Naive B cell (primary cell): Measurements from ENCODE around the gene SLC37A2. TPM values are rescaled to one million over a fixed set of nuclear protein-coding genes. Genes with fewer than 3 reads are reported as not detected.
A peak's percentile ranks its signal among the peaks of the same experiment; 100 is the strongest.
"Not testable (repeated sequence)": the region's sequence is repeated elsewhere in the genome, so short reads cannot be mapped to it uniquely, and the experiment has no call there.

Source experiments
- ATAC-seq, 2 donors: fragments of 150-1000 bp; cut with Tn5 transposase; 2 replicates each; pipeline ENCODE4 v1.10.0; 2021; ENCODE audit warnings: low read depth in 2 of 2, mild to moderate bottlenecking in 2 of 2, moderate library complexity in 2 of 2
- DNase-seq: peaks from one replicate; pipeline ENCODE4 v3.0.0; 2022
- H3K27ac Mint-ChIP-seq, 6 donors: one replicate each; pipeline ENCODE4 v1.8.0; 2020 to 2022; ENCODE audit warnings: mild to moderate bottlenecking in 6 of 6, mixed read lengths in 6 of 6, moderate library complexity in 5 of 6, inconsistent platforms in 2 of 6
- H3K27me3 Mint-ChIP-seq, 3 donors: one replicate each; pipeline ENCODE4 v1.8.0; 2021 to 2022; ENCODE audit warnings: mixed read lengths in 3 of 3, mild to moderate bottlenecking in 1 of 3
- H3K36me3 Mint-ChIP-seq, 2 donors: one replicate each; pipeline ENCODE4 v1.8.0; 2020 to 2022; ENCODE audit warnings: mixed read lengths in 2 of 2, inconsistent platforms in 1 of 2, mild to moderate bottlenecking in 1 of 2
- H3K4me1 Mint-ChIP-seq, 3 donors: one replicate each; pipeline ENCODE4 v1.8.0; 2020 to 2022; ENCODE audit warnings: mixed read lengths in 3 of 3, inconsistent platforms in 1 of 3, mild to moderate bottlenecking in 1 of 3, moderate library complexity in 1 of 3
- H3K4me3 Mint-ChIP-seq, 8 donors: one replicate each; pipeline ENCODE4 v1.8.0; 2020 to 2022; ENCODE audit warnings: mild to moderate bottlenecking in 8 of 8, mixed read lengths in 8 of 8, moderate library complexity in 8 of 8, inconsistent platforms in 2 of 8
- H3K9me3 Mint-ChIP-seq, 7 donors: one replicate each; pipeline ENCODE4 v1.8.0; 2020 to 2022; ENCODE audit warnings: mixed read lengths in 7 of 7, mild to moderate bottlenecking in 5 of 7, inconsistent platforms in 2 of 7, moderate library complexity in 1 of 7
- polyA plus RNA-seq, 6 donors: library from polyadenylated mRNA; unstranded; fragments of 300-500 nt; fragmentation: Illumina TruSeq; gene quantifications; one replicate each; pipeline ENCODE4 v1.2.3, GENCODE V29; 2021; ENCODE audit warnings: low read depth in 6 of 6

SLC37A2 gene
- polyA plus RNA-seq, 6 donors from 2014 or later: 0.48 to 2.4 (median 1.8) TPM

DNA sequence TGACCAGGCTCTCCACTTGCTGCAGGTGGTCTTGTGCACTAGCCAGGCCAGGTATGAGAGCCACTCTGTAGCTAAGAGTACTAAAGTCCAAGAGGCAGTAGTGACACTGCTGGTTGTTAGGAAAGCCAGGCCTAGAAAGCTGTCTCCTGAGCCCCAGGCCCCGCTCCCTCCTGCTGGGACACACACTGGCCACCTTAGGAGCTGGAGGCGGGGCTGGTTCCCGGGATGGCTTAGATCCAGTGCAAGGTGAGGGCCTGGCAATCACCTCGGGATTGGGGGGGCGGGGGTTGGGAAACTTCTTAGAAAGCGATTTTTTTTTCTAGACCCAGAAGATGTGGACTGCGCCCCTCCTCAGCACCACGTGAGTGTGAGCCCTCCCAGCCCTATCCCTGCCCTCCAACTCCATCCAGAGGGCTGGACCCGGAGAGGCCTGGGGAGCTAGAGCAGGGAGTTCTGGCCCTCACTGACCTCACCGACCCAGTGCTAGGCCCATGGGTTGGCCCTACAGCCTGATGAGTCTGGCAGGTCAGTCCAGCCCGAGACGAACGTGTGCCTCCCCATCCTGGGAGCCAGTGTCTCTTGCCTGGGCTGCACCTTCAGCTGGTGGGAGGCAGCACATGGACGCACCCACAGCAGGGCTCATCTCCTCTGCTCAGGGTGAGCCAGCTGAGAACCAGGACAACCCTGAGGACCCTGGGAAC lies 18.1 kb downstream of the SLC37A2 start:
- Mint-ChIP-seq H3K27me3 (peaks cover 0 to 6% (median 4%) of the 10 kb centered on the region in 3 donors), H3K4me1 (peaks cover 0 to 16% (median 0%) of the 10 kb centered on the region in 3 donors), H3K4me3 (no peak overlapping the region), H3K9me3 (no peaks in the 10 kb centered on the region), H3K36me3 (peaks cover 0 to 9% of the 10 kb centered on the region in 2 donors), H3K27ac (no peak overlapping the region)
- no peak for DNase-seq
- no peak for ATAC-seq

DNA sequence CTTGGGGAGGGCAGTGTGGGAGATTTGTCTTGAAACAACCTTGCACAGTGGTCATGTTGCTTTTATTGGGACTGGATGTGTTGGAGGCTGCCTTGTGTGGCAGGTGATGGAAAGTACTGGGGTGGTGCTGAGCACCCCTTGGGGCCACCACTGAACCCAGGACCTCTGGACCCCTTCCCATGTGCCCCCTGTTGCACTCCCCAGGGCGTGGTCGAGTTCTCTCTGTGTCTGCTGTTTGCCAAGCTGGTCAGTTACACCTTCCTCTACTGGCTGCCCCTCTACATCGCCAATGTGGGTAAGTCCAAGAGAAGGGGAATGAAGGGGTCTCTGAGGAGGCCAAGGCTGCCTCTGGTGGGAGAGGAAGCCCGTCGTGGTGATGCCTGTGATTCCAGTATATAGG lies 18.9 kb downstream of the SLC37A2 start:
- peaks cover 0 to 6% (median 4%) of the 10 kb centered on the region in 3 donors for H3K27me3 Mint-ChIP-seq
- peaks cover 0 to 9% of the 10 kb centered on the region in 2 donors for H3K36me3 Mint-ChIP-seq
- H3K27ac Mint-ChIP-seq: no peak overlapping the region
- no peak for ATAC-seq
- no peak overlapping the region for H3K4me3 Mint-ChIP-seq
- H3K9me3 Mint-ChIP-seq: no peaks in the 10 kb centered on the region
- H3K4me1 Mint-ChIP-seq: peaks cover 0 to 16% (median 0%) of the 10 kb centered on the region in 3 donors
- DNase-seq: no peak

DNA sequence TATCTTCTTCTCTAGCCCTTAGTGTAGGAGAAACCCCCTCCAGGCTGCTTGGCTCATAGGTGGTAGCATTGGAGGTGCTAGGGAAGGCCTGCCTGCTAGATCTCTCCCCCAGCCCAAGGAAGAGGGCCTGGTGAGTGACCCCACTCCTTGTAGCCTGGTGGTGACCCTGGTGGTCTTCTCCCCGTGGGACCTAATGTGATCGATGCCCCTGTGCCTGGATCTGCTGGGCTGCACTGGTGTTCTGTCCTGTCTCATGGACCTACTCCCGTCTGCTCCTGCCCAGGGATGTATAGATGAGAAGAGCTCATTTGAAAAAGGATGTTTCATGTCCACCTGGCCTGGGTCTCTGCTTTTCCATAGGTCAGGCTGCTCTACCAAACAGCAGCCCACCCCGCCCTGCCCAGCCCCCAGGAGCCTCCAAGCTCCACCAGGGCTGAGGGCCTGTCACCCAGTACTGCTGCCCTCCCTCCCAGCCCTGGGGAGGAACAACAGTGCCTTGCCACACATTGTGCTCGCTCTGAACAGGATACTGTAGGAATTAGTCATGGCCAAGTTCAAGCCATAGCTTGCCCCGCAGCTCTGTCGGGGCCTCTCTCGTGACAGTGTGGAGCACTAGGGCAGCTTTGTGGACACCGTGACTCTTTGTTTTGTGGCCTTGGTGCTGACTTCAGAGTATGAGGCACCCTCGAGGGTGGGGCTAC lies 19.7 kb downstream of the SLC37A2 start:
- Mint-ChIP-seq H3K4me1 (peaks cover 0 to 16% (median 0%) of the 10 kb centered on the region in 3 donors), H3K4me3 (peak overlapping the region in 1 of 8 donors; percentile 25), H3K27ac (peak overlapping the region in 1 of 6 donors; percentile 47), H3K36me3 (peaks cover 0 to 9% of the 10 kb centered on the region in 2 donors), H3K27me3 (peaks cover 0 to 6% (median 0%) of the 10 kb centered on the region in 3 donors), H3K9me3 (no peaks in the 10 kb centered on the region)
- ATAC-seq: no peak
- DNase-seq: no peak

DNA sequence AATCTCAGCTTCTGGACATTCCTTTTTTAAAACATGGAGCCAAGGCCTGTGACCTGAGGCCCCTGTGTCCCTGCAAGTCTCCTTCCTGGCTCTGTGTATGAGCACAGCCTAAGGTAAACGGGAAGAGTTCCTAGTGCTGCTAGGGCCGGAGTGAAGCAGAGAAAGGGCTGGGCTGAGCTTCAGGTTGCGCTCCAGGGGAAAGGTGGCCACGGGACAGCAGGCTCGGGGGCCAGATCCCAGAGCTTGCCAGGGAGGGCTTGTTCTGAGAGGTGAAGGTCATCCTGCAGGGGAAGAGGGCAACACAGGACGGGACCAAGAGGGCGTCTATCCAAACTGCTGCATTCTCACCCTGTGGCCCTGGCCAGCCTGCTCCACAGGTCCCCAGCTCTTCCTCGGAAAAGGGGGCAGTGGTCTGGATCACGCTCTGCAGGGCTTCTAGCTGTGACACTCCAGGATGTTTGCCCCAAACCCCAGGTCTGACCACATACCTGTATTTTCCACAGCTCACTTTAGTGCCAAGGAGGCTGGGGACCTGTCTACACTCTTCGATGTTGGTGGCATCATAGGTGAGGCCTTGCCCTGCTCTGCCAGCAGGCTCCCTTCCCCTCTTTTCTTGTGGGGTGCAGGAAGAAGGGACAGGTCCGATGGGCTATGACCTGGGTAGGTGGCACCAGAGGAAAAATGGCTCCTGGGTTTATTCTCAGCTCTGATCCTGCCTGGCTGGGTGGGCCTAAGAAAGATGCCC lies 20.4 kb downstream of the SLC37A2 start:
- H3K27ac Mint-ChIP-seq: no peak overlapping the region
- ATAC-seq: no peak
- H3K36me3 Mint-ChIP-seq: peaks cover 0 to 9% of the 10 kb centered on the region in 2 donors
- DNase-seq: no peak
- no peak overlapping the region for H3K4me3 Mint-ChIP-seq
- H3K27me3 Mint-ChIP-seq: no peaks in the 10 kb centered on the region
- H3K4me1 Mint-ChIP-seq: peaks cover 0 to 11% (median 0%) of the 10 kb centered on the region in 3 donors
- H3K9me3 Mint-ChIP-seq: no peaks in the 10 kb centered on the region

DNA sequence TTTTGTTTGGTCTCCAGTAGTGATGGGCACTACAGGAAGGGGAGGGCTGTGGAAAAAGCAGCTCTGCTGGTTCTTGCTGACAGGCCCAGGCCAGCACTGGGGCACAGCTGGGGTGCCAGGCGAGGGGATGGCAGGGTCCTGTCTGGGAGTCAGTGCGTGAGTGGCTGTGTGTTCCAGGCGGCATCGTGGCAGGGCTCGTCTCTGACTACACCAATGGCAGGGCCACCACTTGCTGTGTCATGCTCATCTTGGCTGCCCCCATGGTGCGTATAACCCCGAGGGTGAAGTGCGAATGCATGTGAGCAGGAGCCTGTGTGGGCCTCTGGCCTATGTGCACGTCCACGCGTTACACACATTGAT lies 20.9 kb downstream of the SLC37A2 start:
- no peak for DNase-seq
- ATAC-seq: no peak
- H3K27me3 Mint-ChIP-seq: no peaks in the 10 kb centered on the region
- H3K36me3 Mint-ChIP-seq: peaks cover 0 to 9% of the 10 kb centered on the region in 2 donors
- no peak overlapping the region for H3K4me3 Mint-ChIP-seq
- H3K4me1 Mint-ChIP-seq: peaks cover 0 to 10% (median 0%) of the 10 kb centered on the region in 3 donors
- no peaks in the 10 kb centered on the region for H3K9me3 Mint-ChIP-seq
- H3K27ac Mint-ChIP-seq: no peak overlapping the region

DNA sequence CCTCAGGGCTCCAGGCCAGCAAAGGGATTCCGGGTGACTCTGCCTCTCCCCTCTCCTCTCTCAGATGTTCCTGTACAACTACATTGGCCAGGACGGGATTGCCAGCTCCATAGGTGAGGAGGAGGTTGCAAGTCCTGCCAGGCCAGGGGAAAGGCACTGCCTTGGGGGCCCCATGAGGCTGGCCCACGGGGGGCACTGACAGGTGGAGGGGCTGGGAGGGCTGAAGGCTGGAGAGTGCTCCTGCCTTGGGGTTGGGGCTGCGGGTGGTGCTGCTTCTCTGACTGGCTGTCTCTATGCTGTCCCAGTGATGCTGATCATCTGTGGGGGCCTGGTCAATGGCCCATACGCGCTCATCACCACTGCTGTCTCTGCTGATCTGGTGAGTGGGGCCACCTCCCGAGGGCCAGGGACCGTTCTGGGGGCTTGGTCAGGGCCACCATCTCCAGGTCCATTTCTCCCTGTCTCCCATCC lies 21.7 kb downstream of the SLC37A2 start:
- ATAC-seq (no peak), DNase-seq (no peak)
- Mint-ChIP-seq H3K9me3 (no peaks in the 10 kb centered on the region), H3K4me3 (no peak overlapping the region), H3K27ac (no peak overlapping the region), H3K27me3 (no peaks in the 10 kb centered on the region), H3K4me1 (peaks cover 0 to 10% (median 0%) of the 10 kb centered on the region in 3 donors), H3K36me3 (peaks cover 0 to 9% of the 10 kb centered on the region in 2 donors)

DNA sequence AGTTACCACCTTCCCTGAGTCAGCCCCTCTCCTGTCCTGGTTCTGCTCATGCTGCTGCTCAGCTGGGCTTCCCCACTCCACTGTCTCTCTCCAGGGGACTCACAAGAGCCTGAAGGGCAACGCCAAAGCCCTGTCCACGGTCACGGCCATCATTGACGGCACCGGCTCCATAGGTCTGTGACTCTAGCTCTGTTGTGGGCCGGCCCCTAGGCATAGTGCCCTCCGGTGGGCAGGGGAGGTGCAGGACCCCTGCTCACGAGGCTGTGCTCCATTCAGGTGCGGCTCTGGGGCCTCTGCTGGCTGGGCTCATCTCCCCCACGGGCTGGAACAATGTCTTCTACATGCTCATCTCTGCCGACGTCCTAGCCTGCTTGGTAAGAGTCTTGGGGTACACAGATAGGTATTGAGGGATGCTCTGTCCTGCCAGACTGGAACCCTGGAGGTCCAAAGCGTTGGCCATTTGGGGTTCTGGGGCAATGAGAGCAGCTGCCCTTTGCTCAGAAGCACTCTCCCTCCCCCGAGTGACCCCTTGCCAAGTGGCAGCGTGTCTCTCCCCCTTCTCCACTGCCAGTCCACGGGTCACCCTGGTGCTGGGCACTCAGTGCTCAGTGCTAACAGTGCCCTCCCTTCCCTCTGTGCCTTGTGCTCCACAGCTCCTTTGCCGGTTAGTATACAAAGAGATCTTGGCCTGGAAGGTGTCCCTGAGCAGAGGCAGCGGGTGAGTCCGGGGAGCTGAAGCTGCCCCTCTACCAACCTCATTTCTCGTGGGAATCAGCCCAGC lies 22.4 kb downstream of the SLC37A2 start:
- no peak for ATAC-seq
- H3K9me3 Mint-ChIP-seq: no peaks in the 10 kb centered on the region
- H3K27ac Mint-ChIP-seq: peak overlapping the region in 1 of 6 donors; percentile 53
- H3K27me3 Mint-ChIP-seq: no peaks in the 10 kb centered on the region
- peaks cover 0 to 10% (median 0%) of the 10 kb centered on the region in 3 donors for H3K4me1 Mint-ChIP-seq
- no peak overlapping the region for H3K4me3 Mint-ChIP-seq
- no peak for DNase-seq
- peaks cover 0 to 9% of the 10 kb centered on the region in 2 donors for H3K36me3 Mint-ChIP-seq

DNA sequence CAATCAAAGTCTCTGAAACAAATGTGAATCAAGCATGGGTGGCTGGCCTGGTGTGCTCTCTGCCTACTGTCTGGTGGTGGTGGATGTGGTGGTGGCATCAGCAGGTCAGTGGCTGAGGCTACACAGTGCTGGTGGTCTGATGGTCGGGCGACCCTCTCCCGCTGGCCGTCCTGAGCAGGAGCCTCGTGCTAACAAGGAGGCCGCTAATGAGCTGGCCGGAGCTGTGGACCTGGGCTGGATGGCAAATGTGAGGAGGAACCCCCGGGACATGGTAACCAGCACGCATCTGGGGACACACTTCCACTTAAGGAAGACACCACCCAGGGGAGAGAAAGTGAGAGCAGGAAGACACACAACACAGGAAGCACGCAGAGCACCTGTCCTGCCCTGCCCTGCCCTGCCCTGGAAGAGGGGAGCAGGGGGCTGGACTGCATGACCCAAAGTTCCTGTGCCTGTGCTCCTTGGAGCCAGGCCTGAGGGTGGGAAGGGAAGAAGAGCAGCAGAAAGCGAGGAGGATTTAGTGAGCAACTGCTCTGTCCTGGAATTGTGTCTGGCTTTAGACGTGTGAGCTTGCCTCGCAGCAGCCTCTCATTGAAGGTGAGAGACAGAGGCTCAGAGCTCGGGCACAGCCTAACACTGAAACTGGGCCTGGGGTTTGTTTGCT lies 23.7 kb downstream of the SLC37A2 start:
- peaks cover 0 to 10% (median 6%) of the 10 kb centered on the region in 3 donors for H3K4me1 Mint-ChIP-seq
- H3K27ac Mint-ChIP-seq: peak overlapping the region in 1 of 6 donors; percentile 32
- no peak for DNase-seq
- H3K36me3 Mint-ChIP-seq: peaks cover 0 to 9% of the 10 kb centered on the region in 2 donors
- no peak for ATAC-seq
- H3K27me3 Mint-ChIP-seq: no peaks in the 10 kb centered on the region
- H3K9me3 Mint-ChIP-seq: no peaks in the 10 kb centered on the region
- H3K4me3 Mint-ChIP-seq: no peak overlapping the region

DNA sequence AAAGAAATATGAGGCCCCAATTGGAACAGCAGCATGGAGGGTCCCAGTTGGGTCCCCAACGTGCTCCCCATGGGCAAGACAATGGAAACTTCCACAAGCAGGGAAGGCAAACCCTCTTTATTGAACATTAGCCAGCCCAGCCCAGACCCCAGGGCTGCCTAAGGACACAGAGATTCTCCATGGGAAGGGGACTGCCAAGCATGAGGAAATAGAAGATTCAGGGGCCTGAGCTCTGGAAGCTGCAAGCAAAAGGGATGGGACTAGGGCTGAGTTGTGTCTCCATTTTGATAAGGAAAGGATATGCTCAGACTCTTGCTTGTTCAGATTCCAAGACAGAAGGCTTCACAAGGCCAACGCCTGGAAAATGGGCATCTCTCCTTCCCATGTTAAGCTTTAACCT lies 25.0 kb downstream of the SLC37A2 start:
- peaks cover 0 to 9% of the 10 kb centered on the region in 2 donors for H3K36me3 Mint-ChIP-seq
- H3K27ac Mint-ChIP-seq: peak overlapping the region in 1 of 6 donors; percentile 72
- H3K4me3 Mint-ChIP-seq: no peak overlapping the region
- no peaks in the 10 kb centered on the region for H3K9me3 Mint-ChIP-seq
- DNase-seq (no peak), ATAC-seq (no peak)
- peaks cover 0 to 10% (median 6%) of the 10 kb centered on the region in 3 donors for H3K4me1 Mint-ChIP-seq
- no peaks in the 10 kb centered on the region for H3K27me3 Mint-ChIP-seq

DNA sequence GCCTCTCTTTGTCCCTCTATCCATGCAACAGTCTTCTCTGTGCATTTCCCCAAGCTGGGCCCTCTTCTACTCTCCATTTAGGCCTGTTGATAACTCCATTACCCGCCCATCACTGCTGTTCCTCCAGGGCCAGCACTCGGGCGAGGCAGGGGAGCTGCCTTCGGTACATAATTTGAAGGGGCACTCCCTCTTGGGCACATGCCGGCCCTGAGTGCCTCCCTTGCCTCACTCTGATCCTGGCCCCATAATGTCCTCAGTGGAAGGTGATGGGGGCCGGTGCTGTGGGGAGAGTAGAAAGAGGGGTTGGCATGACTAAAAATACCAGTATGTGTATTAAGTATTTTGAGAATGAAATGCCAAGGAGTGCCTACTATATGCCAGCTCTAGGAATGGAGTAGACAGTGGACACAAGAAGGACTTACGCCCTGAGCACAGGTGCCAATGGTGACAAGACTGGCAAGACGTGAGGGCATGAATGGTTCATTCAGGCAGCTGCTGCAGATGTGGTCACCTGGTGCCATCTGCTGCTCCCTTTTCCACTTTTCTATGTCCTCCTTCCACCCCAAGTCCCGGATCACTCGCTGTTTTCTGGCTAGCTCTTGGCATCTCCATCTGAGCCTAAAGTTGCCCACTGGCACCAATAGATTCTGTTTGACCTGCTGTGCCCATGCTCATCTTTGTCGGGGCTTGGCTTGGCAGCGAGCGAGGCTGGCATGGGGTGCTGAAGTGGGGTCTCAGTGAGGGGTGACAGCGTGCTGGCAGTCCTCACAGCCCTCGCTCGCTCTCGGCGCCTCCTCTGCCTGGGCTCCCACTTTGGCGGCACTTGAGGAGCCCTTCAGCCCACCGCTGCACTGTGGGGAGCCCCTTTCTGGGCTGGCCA lies 25.7 kb downstream of the SLC37A2 start:
- Mint-ChIP-seq H3K27me3 (no peaks in the 10 kb centered on the region), H3K36me3 (peaks cover 0 to 9% of the 10 kb centered on the region in 2 donors), H3K4me3 (no peak overlapping the region), H3K4me1 (peaks cover 0 to 10% (median 6%) of the 10 kb centered on the region in 3 donors), H3K9me3 (no peaks in the 10 kb centered on the region), H3K27ac (peak overlapping the region in 1 of 6 donors; percentile 69)
- DNase-seq (no peak), ATAC-seq (no peak)

DNA sequence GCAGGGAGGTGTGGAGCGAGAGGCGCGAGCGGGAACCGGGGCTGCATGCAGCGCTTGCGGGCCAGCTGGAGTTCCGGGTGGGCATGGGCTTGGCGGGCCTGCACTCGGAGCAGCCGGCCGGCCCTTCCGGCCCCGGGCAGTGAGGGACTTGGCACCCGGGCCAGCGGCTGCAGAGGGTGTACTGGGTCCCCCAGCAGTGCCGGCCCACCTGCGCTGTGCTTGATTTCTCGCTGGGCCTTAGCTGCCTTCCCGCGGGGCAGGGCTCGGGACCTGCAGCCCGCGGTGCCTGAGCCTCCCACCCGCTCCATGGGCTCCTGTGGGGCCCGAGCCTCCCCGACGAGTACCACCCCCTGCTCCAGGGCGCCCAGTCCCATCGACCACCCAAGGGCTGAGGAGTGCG lies 26.4 kb downstream of the SLC37A2 start:
- not testable (repeated sequence) for H3K4me1 Mint-ChIP-seq, H3K4me3 Mint-ChIP-seq, H3K36me3 Mint-ChIP-seq, H3K9me3 Mint-ChIP-seq, H3K27me3 Mint-ChIP-seq, ATAC-seq, DNase-seq
- peak overlapping the region in 1 of 6 donors; percentile 69 for H3K27ac Mint-ChIP-seq

DNA sequence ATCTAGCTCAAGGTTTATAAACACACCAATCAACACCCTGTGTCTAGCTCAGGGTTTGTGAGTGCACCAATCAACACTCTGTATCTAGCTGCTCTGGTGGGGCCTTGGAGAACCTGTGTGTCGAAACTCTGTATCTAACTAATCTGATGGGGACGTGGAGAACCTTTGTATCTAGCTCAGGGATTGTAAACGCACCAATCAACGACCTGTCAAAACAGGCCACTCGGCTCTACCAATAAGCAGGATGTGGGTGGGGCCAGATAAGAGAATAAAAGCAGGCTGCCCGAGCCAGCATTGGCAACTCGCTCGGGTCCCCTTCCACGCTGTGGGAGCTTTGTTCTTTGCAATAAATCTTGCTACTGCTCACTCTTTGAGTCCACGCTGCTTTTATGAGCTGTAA lies 27.0 kb downstream of the SLC37A2 start:
- H3K36me3 Mint-ChIP-seq, H3K4me1 Mint-ChIP-seq, H3K9me3 Mint-ChIP-seq, ATAC-seq, H3K27me3 Mint-ChIP-seq, H3K27ac Mint-ChIP-seq, H3K4me3 Mint-ChIP-seq, DNase-seq: not testable (repeated sequence)
